HepG2 (cell line): ENCODE data around the gene AGBL2. TPM values are rescaled to one million over a fixed set of nuclear protein-coding genes. Genes with fewer than 3 reads are reported as not detected.

ENCODE experiments used
- ARID2 ChIP-seq: sonication (generic); formaldehyde crosslinking; IDR thresholded peaks from 2 replicates; pipeline ENCODE4 v1.8.1; 2022; ENCODE audit warnings: mild to moderate bottlenecking, missing genetic modification reagents, borderline replicate concordance
- ATAD3A ChIP-seq: sonication (generic); formaldehyde crosslinking; IDR thresholded peaks from 2 replicates; pipeline ENCODE4 v1.4.0; 2020; ENCODE audit warnings: missing genetic modification reagents
- CBX1 ChIP-seq: IDR thresholded peaks from one replicate; pipeline ENCODE4 v1.6.1; 2016; ENCODE audit warnings: antibody characterized with exemption, low read depth
- FOXO4 ChIP-seq: sonication (generic); formaldehyde crosslinking; conservative IDR thresholded peaks from 2 replicates; pipeline ENCODE4 v1.8.1; 2023; ENCODE audit warnings: missing genetic modification reagents
- HIVEP1 ChIP-seq: sonication (generic); formaldehyde crosslinking; IDR thresholded peaks from 2 replicates; pipeline ENCODE4 v1.4.0; 2020; ENCODE audit warnings: mild to moderate bottlenecking, missing genetic modification reagents
- HNRNPH1 ChIP-seq: fragments of 200-400 bp; formaldehyde crosslinking; optimal IDR thresholded peaks from 2 replicates; pipeline ENCODE3; 2017; ENCODE audit warnings: mild to moderate bottlenecking, low read depth, low read length
- HOXA5 ChIP-seq: sonication (generic); formaldehyde crosslinking; IDR thresholded peaks from 2 replicates; pipeline ENCODE4 v1.4.0; 2020; ENCODE audit warnings: missing genetic modification reagents
- ISL2 ChIP-seq: sonication (generic); formaldehyde crosslinking; IDR thresholded peaks from 2 replicates; pipeline ENCODE4 v1.5.0; 2020; ENCODE audit warnings: missing genetic modification reagents
- KDM5A ChIP-seq: fragments of 200-600 bp; sonication (generic); IDR thresholded peaks from 2 replicates; pipeline ENCODE4 v1.7.0; 2018; ENCODE audit warnings: antibody characterized with exemption, mild to moderate bottlenecking, low read length, borderline replicate concordance
- KLF15 ChIP-seq: sonication (generic); formaldehyde crosslinking; IDR thresholded peaks from 2 replicates; pipeline ENCODE4 v1.8.1; 2023; ENCODE audit warnings: borderline replicate concordance, mild to moderate bottlenecking, inconsistent platforms, missing genetic modification reagents, mixed read lengths
- PTBP1 ChIP-seq: fragments of 200-400 bp; formaldehyde crosslinking; IDR thresholded peaks from 2 replicates; pipeline ENCODE4 v1.6.1; 2018; ENCODE audit warnings: low read length, low read depth; ENCODE audit not compliant: poor library complexity, severe bottlenecking
- RARG ChIP-seq: sonication (generic); formaldehyde crosslinking; IDR thresholded peaks from 2 replicates; pipeline ENCODE4 v1.4.0; 2020; ENCODE audit warnings: low read depth, mild to moderate bottlenecking, missing genetic modification reagents
- RBM22 ChIP-seq: fragments of 200-400 bp; formaldehyde crosslinking; optimal IDR thresholded peaks from 2 replicates; pipeline ENCODE3; 2017; ENCODE audit warnings: mild to moderate bottlenecking, low read length, moderate library complexity
- SRSF9 ChIP-seq: fragments of 200-400 bp; formaldehyde crosslinking; IDR thresholded peaks from 2 replicates; pipeline ENCODE4 v1.6.1; 2018; ENCODE audit warnings: borderline replicate concordance, mild to moderate bottlenecking, low read depth, low read length; ENCODE audit not compliant: insufficient read depth, poor library complexity, severe bottlenecking
- STAG1 ChIP-seq: sonication (generic); formaldehyde crosslinking; IDR thresholded peaks from 2 replicates; pipeline ENCODE4 v1.4.0; 2020; ENCODE audit warnings: missing genetic modification reagents
- YEATS2 ChIP-seq: sonication (generic); formaldehyde crosslinking; IDR thresholded peaks from 2 replicates; pipeline ENCODE4 v1.4.0; 2020; ENCODE audit warnings: missing genetic modification reagents, borderline replicate concordance
- ZBTB2 ChIP-seq: sonication (generic); formaldehyde crosslinking; IDR thresholded peaks from 2 replicates; pipeline ENCODE4 v1.8.0; 2022; ENCODE audit warnings: low read depth, missing genetic modification reagents
- ZBTB7A ChIP-seq: sonication (generic); formaldehyde crosslinking; IDR thresholded peaks from 2 replicates; pipeline ENCODE4 v1.8.0; 2022; ENCODE audit warnings: mild to moderate bottlenecking, missing genetic modification reagents
- ZFP41 ChIP-seq: sonication (generic); formaldehyde crosslinking; IDR thresholded peaks from 2 replicates; pipeline ENCODE4 v1.4.0; 2020; ENCODE audit warnings: mild to moderate bottlenecking, missing genetic modification reagents, borderline replicate concordance
- ZNF10 ChIP-seq: sonication (generic); formaldehyde crosslinking; IDR thresholded peaks from 2 replicates; pipeline ENCODE4 v1.4.0; 2020; ENCODE audit warnings: mild to moderate bottlenecking, low read depth, missing genetic modification reagents, borderline replicate concordance
- ZNF326 ChIP-seq: sonication (generic); formaldehyde crosslinking; IDR thresholded peaks from 2 replicates; pipeline ENCODE4 v1.4.0; 2020; ENCODE audit warnings: missing genetic modification reagents, borderline replicate concordance
- ZNF678 ChIP-seq: sonication (generic); formaldehyde crosslinking; IDR thresholded peaks from 2 replicates; pipeline ENCODE4 v1.4.0; 2020; ENCODE audit warnings: mild to moderate bottlenecking, missing genetic modification reagents
- ZNF772 ChIP-seq: sonication (generic); formaldehyde crosslinking; IDR thresholded peaks from 2 replicates; pipeline ENCODE4 v1.5.0; 2020; ENCODE audit warnings: mild to moderate bottlenecking, missing genetic modification reagents
- polyA plus RNA-seq, 8 experiments: library from polyadenylated mRNA; depleted of rRNA in 3 of 8; stranded (reverse) in 7 of 8; unstranded in 1 of 8; fragments of >200 nt; fragmentation: Illumina TruSeq in 4 of 8; extraction: Trizol in 4 of 8; gene quantifications; 2 replicates each; pipeline versions ENCODE4 v1.2.1 to v1.2.3, GENCODE V29; 2011 to 2016; ENCODE audit warnings: low read depth in 4 of 8, missing spikeins in 1 of 8, mixed read lengths in 1 of 8; ENCODE audit not compliant: insufficient read depth in 1 of 8
- total RNA-seq, 5 experiments: library from RNA; depleted of rRNA; stranded (reverse); fragments of >200 nt; fragmentation: Illumina TruSeq; extraction: Trizol; gene quantifications; 2 replicates each; pipeline ENCODE4 v1.2.3, GENCODE V29; 2016; ENCODE audit warnings: low read depth in 1 of 5
- TF ChIP-seq, protein P1 (sequence below): sonication (generic); formaldehyde crosslinking; IDR thresholded peaks from 2 replicates; pipeline ENCODE4 v1.8.1; 2023; ENCODE audit warnings: missing genetic modification reagents, mild to moderate bottlenecking, borderline replicate concordance
- TF ChIP-seq, protein P2 (sequence below): sonication (generic); formaldehyde crosslinking; IDR thresholded peaks from 2 replicates; pipeline ENCODE4 v1.4.0; 2020; ENCODE audit warnings: missing genetic modification reagents

The AGBL2 gene
- total and polyA plus RNA-seq, 2 of the 13 experiments (the other 11 are each of a cell fraction or from before 2014, with no cell fraction given) = 1.6 to 5.7 TPM

DNA sequence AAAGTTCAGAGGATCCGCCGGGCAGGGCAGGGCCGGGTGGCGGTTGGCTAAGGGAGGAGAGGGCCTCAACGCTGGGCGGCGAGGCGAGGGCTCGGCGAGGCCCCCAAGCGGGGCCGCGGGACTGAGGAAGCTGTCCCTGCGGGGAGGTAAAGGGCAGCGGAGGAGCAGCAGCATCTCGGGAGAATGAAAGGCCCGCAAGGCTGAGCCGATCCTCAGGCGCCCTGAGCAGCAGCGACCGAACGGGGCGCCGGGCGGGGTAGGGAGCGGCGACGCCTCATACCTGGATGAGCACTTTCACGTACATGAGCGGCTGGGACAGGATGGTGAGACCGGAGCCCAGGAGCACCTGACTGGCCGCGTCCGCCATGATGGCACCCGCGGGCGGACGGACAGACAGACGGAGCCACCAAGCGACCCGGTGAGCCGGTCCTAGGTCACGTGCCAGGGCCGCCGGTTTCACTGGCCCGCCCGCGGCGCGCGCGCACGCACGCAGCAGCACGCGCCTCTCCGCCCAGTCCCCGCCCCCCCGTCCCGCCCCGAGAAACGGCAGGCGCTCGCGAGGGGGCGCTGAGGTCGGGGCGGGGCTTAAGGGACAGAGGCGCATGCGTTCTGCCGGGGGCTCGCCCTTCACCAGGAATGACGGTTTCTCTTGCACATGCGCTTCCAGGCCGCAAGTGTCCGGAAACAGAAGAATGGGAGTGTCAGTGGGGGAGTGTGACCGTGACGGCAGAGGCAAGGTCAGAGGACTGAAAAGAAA lies 72.9 kb downstream of the AGBL2 start, which contains the start of gene MTCH2 (continued):
- TF ChIP-seq FOXO4 (CRISPR knock-in tag) (no peak), PTBP1 (no peak), RBM22 (no peak), ZNF326 (CRISPR knock-in tag) (no peak), CBX1 (peak; percentile 53), HNRNPH1 (no peak), ZBTB7A (CRISPR knock-in tag) (no peak), SRSF9 (no peak), ZFP41 (CRISPR knock-in tag) (no peak; the same call in 1 of the 2 replicates), ZNF772 (CRISPR knock-in tag) (peak; percentile 86), ATAD3A (no peak), ISL2 (CRISPR knock-in tag) (no peak), ZNF10 (CRISPR knock-in tag) (no peak), KLF15 (CRISPR knock-in tag) (peak; percentile 89; the same call in 1 of the 2 replicates), ZNF678 (CRISPR knock-in tag) (peak; percentile 47; the same call in 1 of the 2 replicates), HOXA5 (CRISPR knock-in tag) (0 out of 2 replicates have a peak, but pooled peaks have one; percentile 53), HIVEP1 (CRISPR knock-in tag) (no peak; the same call in 1 of the 2 replicates), STAG1 (CRISPR knock-in tag) (peak; percentile 11; the same call in 1 of the 2 replicates), ARID2 (peak; percentile 62; the same call in 1 of the 2 replicates), YEATS2 (CRISPR knock-in tag) (peak; percentile 85), ZBTB2 (CRISPR knock-in tag) (peak; percentile 79; the same call in 1 of the 2 replicates), RARG (CRISPR knock-in tag) (no peak), KDM5A (peak; percentile 60; the same call in 1 of the 2 replicates)
- TF ChIP-seq, protein P1, sequence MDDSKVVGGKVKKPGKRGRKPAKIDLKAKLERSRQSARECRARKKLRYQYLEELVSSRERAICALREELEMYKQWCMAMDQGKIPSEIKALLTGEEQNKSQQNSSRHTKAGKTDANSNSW (CRISPR knock-in tag) = no peak
- TF ChIP-seq, protein P2, sequence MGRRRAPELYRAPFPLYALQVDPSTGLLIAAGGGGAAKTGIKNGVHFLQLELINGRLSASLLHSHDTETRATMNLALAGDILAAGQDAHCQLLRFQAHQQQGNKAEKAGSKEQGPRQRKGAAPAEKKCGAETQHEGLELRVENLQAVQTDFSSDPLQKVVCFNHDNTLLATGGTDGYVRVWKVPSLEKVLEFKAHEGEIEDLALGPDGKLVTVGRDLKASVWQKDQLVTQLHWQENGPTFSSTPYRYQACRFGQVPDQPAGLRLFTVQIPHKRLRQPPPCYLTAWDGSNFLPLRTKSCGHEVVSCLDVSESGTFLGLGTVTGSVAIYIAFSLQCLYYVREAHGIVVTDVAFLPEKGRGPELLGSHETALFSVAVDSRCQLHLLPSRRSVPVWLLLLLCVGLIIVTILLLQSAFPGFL (CRISPR knock-in tag) = no peak
